Small intestine (tissue), 7 donors: ENCODE data around the gene NOL6. TPM values are rescaled to one million over a fixed set of nuclear protein-coding genes. Genes with fewer than 3 reads are reported as not detected.

ENCODE experiments used
- DNase-seq, 2 donors: peaks; one replicate each; pipeline versions ENCODE4 v3.0.0 to v3.0.0-alpha.2; 2013
- FAIRE-seq: peaks from 2 replicates; lab custom pipeline; 2012; peaks lifted over from hg19 to GRCh38; lab: Jason Lieb, UNC
- H3K27ac ChIP-seq, 3 donors: one replicate each; pipeline ENCODE4 v1.5.1; 2013; ENCODE audit warnings: low read length in 2 of 3, mild to moderate bottlenecking in 2 of 3, control low read depth in 1 of 3, inconsistent platforms in 1 of 3, low read depth in 1 of 3, moderate library complexity in 1 of 3
- H3K27me3 ChIP-seq, 3 donors: one replicate each; pipeline ENCODE4 v1.6.1; 2013; ENCODE audit warnings: low read length in 3 of 3, inconsistent platforms in 1 of 3; ENCODE audit not compliant: control insufficient read depth in 3 of 3, insufficient read depth in 3 of 3
- H3K36me3 ChIP-seq, 3 donors: one replicate each; pipeline ENCODE4 v1.6.1; 2013; ENCODE audit warnings: low read length in 3 of 3, inconsistent platforms in 1 of 3, low read depth in 1 of 3, mild to moderate bottlenecking in 1 of 3, moderate library complexity in 1 of 3; ENCODE audit not compliant: control insufficient read depth in 3 of 3, insufficient read depth in 2 of 3
- H3K4me1 ChIP-seq, 3 donors: one replicate each; pipeline ENCODE4 v1.6.1; 2013; ENCODE audit warnings: low read length in 2 of 3, inconsistent platforms in 1 of 3, low read depth in 1 of 3, mild to moderate bottlenecking in 1 of 3, moderate library complexity in 1 of 3; ENCODE audit not compliant: control insufficient read depth in 3 of 3, insufficient read depth in 2 of 3
- H3K4me3 ChIP-seq, 3 donors: one replicate each; pipeline ENCODE4 v1.5.1; 2013; ENCODE audit warnings: low read length in 3 of 3, control low read depth in 1 of 3, inconsistent platforms in 1 of 3, low read depth in 1 of 3, mild to moderate bottlenecking in 1 of 3, moderate library complexity in 1 of 3
- H3K9me3 ChIP-seq, 2 donors: one replicate each; pipeline ENCODE4 v1.6.1; 2013; ENCODE audit warnings: low read depth in 1 of 2, low read length in 1 of 2; ENCODE audit not compliant: control insufficient read depth in 2 of 2, insufficient read depth in 1 of 2
- WGBS, 3 donors: extraction: QIAGEN DNeasy Blood & Tissue Kit; methylation state at CpG; one replicate each; pipeline ENCODE4 v1.1.7; 2013; 5-methylcytosine and 5-hydroxymethylcytosine counted together
- polyA plus RNA-seq, 4 donors: library from polyadenylated mRNA; stranded (reverse) in 3 of 4; unstranded in 1 of 4; fragments of 200-250 nt in 3 of 4; fragments of 120-200 nt in 1 of 4; gene quantifications; one replicate each; pipeline versions ENCODE4 v1.2.1 to v1.2.3, GENCODE V29; 2013
- donor health status: healthy with polysubstance abuse.
- donor health status: control.
- donor health status: control.
- donor health status: Bipolar disorder and iron deficiency.
- donor health status: healthy.

NOL6 gene
- polyA plus RNA-seq, 4 donors = 8.5 to 19.6 (median 14.7) TPM

- H3K27me3 ChIP-seq = no peaks in the 10 kb centered on the region
- H3K36me3 ChIP-seq = peaks cover 3 to 39% (median 7%) of the 10 kb centered on the region in 3 donors
- H3K9me3 ChIP-seq = no peaks in the 10 kb centered on the region
- DNase-seq = peak; percentile 85 to 90
- peaks cover 0 to 61% (median 4%) of the 10 kb centered on the region in 3 donors for H3K4me1 ChIP-seq
- 14 to 61% (median 33%) methylated on average over 10 to 11 of the region's 11 CpGs for WGBS, 3 donors
- peak overlapping the region; percentile 83 to 98 (median 96) for H3K27ac ChIP-seq
- H3K4me3 ChIP-seq = peak overlapping the region in 2 of 3 donors; percentile 54 to 84
- no peak for FAIRE-seq
Observed at GRCh38 chr9:33445389-33446239, 28.1 kb downstream of the NOL6 start.

GRCh38 chr9:33443464-33444154 is 30.1 kb downstream of the NOL6 start:
- 79 to 83% (median 83%) methylated on average over 10 of the region's 10 CpGs for WGBS, 3 donors

GRCh38 chr9:33443047-33443446 is 30.7 kb downstream of the NOL6 start:
- H3K36me3 ChIP-seq = peaks cover 3 to 52% (median 7%) of the 10 kb centered on the region in 3 donors
- H3K27ac ChIP-seq = peak overlapping the region in 2 of 3 donors; percentile 32 to 57
- H3K9me3 ChIP-seq = no peaks in the 10 kb centered on the region
- no peaks in the 10 kb centered on the region for H3K27me3 ChIP-seq
- WGBS, 3 donors = 66 to 87% (median 78%) methylated on average over 9 of the region's 9 CpGs
- peaks cover 5 to 64% (median 7%) of the 10 kb centered on the region in 3 donors for H3K4me1 ChIP-seq
- no peak overlapping the region for H3K4me3 ChIP-seq
- no peak for FAIRE-seq
- DNase-seq = peak in 1 of 2 donors; percentile 52

More at GRCh38 chr9:33443464-33444154, 30.1 kb downstream of the NOL6 start:
- Histone ChIP-seq H3K27ac (peak overlapping the region in 2 of 3 donors; percentile 32 to 57), H3K27me3 (no peaks in the 10 kb centered on the region), H3K4me3 (peak overlapping the region in 1 of 3 donors; percentile 27), H3K36me3 (peaks cover 3 to 52% (median 7%) of the 10 kb centered on the region in 3 donors), H3K4me1 (peaks cover 5 to 67% (median 7%) of the 10 kb centered on the region in 3 donors), H3K9me3 (no peaks in the 10 kb centered on the region)
- FAIRE-seq = no peak
- peak in 1 of 2 donors; percentile 32 for DNase-seq

GRCh38 chr9:33442125-33442524 is 31.6 kb downstream of the NOL6 start:
- H3K4me3 ChIP-seq = no peak overlapping the region
- H3K9me3 ChIP-seq = no peaks in the 10 kb centered on the region
- no peak for FAIRE-seq
- DNase-seq = no peak
- H3K4me1 ChIP-seq = peaks cover 5 to 62% (median 7%) of the 10 kb centered on the region in 3 donors
- peak overlapping the region in 1 of 3 donors; percentile 57 for H3K27ac ChIP-seq
- H3K27me3 ChIP-seq = no peaks in the 10 kb centered on the region
- H3K36me3 ChIP-seq = peaks cover 3 to 52% (median 7%) of the 10 kb centered on the region in 3 donors
- WGBS, 3 donors = 86 to 93% (median 91%) methylated on average over 10 to 15 of the region's 15 CpGs

GRCh38 chr9:33440609-33441008 is 33.1 kb downstream of the NOL6 start:
- Histone ChIP-seq H3K9me3 (no peaks in the 10 kb centered on the region), H3K36me3 (peaks cover 3 to 52% (median 7%) of the 10 kb centered on the region in 3 donors), H3K4me1 (peaks cover 6 to 66% (median 7%) of the 10 kb centered on the region in 3 donors), H3K27ac (peak overlapping the region in 1 of 3 donors; percentile 41), H3K4me3 (no peak overlapping the region), H3K27me3 (no peaks in the 10 kb centered on the region)
- DNase-seq = no peak
- 95 to 100% (median 100%) methylated on average over 1 of the region's 1 CpG for WGBS, 3 donors
- no peak for FAIRE-seq

- WGBS, 3 donors = 89 to 96% (median 92%) methylated on average over 7 of the region's 7 CpGs
- Histone ChIP-seq H3K36me3 (peaks cover 3 to 52% (median 7%) of the 10 kb centered on the region in 3 donors), H3K4me1 (peaks cover 7 to 67% (median 9%) of the 10 kb centered on the region in 3 donors), H3K27ac (peak overlapping the region in 1 of 3 donors; percentile 67), H3K9me3 (no peaks in the 10 kb centered on the region), H3K27me3 (no peaks in the 10 kb centered on the region), H3K4me3 (no peak overlapping the region)
- DNase-seq = no peak
- FAIRE-seq = no peak
Observed at GRCh38 chr9:33440204-33440603, 33.5 kb downstream of the NOL6 start.

GRCh38 chr9:33439731-33440130 is 34.0 kb downstream of the NOL6 start:
- Histone ChIP-seq H3K4me1 (peaks cover 6 to 67% (median 13%) of the 10 kb centered on the region in 3 donors), H3K9me3 (no peaks in the 10 kb centered on the region), H3K36me3 (peaks cover 3 to 50% (median 7%) of the 10 kb centered on the region in 3 donors), H3K27ac (peak overlapping the region in 2 of 3 donors; percentile 6 to 67), H3K27me3 (no peaks in the 10 kb centered on the region), H3K4me3 (no peak overlapping the region)
- DNase-seq (peak in 1 of 2 donors; percentile 55), FAIRE-seq (no peak)
- 50 to 69% (median 63%) methylated on average over 6 of the region's 6 CpGs for WGBS, 3 donors
